OCI-LY3 (cell line): Measurements from ENCODE around the gene GJC2.

Experiments used
- H2AFZ ChIP-seq: fragments of 200-600, 300-600 bp; shearing (Covaris generic); 2 replicates; pipeline ENCODE4 v1.6.0; 2014; ENCODE audit warnings: antibody characterized with exemption, low read depth, low read length
- H3K27ac ChIP-seq: fragments of 200-600, 300-600 bp; sonication (generic); 2 replicates; pipeline ENCODE4 v1.5.1; 2014; ENCODE audit warnings: mild to moderate bottlenecking, low read length, moderate library complexity, mixed read lengths
- H3K27me3 ChIP-seq: fragments of 200-600, 300-600 bp; sonication (generic); 2 replicates; pipeline ENCODE4 v1.6.1; 2014; ENCODE audit warnings: low read depth, low read length, mixed read lengths
- H3K36me3 ChIP-seq: fragments of 200-600, 300-600 bp; sonication (generic); replicated peaks from 2 replicates; pipeline ENCODE3; 2014; ENCODE audit warnings: low read depth, low read length, mixed read lengths
- H3K4me1 ChIP-seq: fragments of 300-600, 200-600 bp; sonication (generic); 2 replicates; pipeline ENCODE4 v1.6.1; 2014; ENCODE audit warnings: low read length, mixed read lengths
- H3K4me2 ChIP-seq: fragments of 200-600, 300-600 bp; sonication (generic); 2 replicates; pipeline ENCODE4 v1.6.1; 2014; ENCODE audit warnings: low read length, mixed read lengths
- H3K4me3 ChIP-seq: fragments of 300-600, 200-600 bp; sonication (generic); 2 replicates; pipeline ENCODE4 v1.5.1; 2014; ENCODE audit warnings: antibody characterized with exemption, mild to moderate bottlenecking, low read length, moderate library complexity
- H3K79me2 ChIP-seq: fragments of 300-600, 200-600 bp; shearing (Covaris generic); 2 replicates; pipeline ENCODE4 v1.6.1; 2014; ENCODE audit warnings: mild to moderate bottlenecking, low read length, mixed read lengths
- H3K9ac ChIP-seq: fragments of 300-600, 200-600 bp; shearing (Covaris generic); 2 replicates; pipeline ENCODE4 v1.6.0; 2014; ENCODE audit warnings: mild to moderate bottlenecking, low read length, moderate library complexity
- H3K9me3 ChIP-seq: fragments of 200-600, 300-600 bp; shearing (Covaris generic); 2 replicates; pipeline ENCODE4 v1.6.1; 2014; ENCODE audit warnings: low read length, mixed read lengths; ENCODE audit not compliant: insufficient read depth
- H4K20me1 ChIP-seq: fragments of 200-600, 300-600 bp; sonication (generic); 2 replicates; pipeline ENCODE4 v1.6.1; 2016; ENCODE audit warnings: low read length, mixed read lengths; ENCODE audit not compliant: insufficient read depth
- EZH2phosphoT487 ChIP-seq: fragments of 200-600 bp; shearing (Covaris generic); IDR thresholded peaks from 2 replicates; pipeline ENCODE4 v1.6.1; 2018; ENCODE audit warnings: antibody characterized with exemption, mixed run types, low read depth
- TF ChIP-seq, protein P1 (sequence below): fragments of 200-600, 300-600 bp; sonication (generic); IDR thresholded peaks from 2 replicates; pipeline ENCODE4 v1.5.1; 2014; ENCODE audit warnings: antibody characterized with exemption, low read length, low read depth

The GJC2 gene

DNA sequence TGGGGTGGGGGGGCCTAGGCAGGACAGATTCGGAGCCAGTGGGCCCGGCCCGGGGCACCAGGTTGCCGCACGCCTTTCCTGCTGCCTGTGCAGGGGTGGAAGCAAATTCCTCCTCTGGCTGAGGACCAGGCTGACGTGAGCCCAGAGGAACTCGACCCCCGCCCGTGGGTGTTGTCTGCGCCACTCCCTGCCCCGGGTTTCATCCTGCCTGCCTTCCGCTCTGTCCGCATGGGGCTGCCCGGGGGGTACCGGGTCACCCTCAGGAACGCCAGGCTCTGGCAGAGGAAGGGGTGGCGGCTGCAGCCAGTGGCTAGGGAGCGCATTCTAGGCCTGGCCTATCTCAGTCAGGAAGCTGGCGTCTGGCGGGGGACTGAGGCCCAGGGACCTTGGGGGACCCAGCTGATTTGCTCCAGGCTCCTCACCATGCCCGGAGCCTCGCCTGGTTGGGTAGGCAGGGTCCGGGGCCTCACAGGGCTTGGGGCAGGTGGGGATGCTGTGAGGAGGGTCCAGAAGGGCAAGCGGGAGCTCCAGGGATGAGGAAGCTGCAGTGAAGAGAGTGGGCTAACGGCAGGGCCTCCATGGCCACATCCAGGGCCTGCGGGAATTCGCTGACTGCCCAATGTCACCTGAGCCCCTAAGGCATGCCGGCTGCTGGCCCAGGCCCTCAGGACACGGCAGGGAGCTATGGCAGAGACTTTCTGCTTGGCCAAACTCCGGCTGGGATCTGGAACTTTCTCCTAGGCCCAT lies 13.4 kb downstream of the GJC2 start:
- no peak overlapping the region for H2AFZ ChIP-seq
- H3K4me1 ChIP-seq, result peaks cover 10% of the 10 kb centered on the region
- H3K4me2 ChIP-seq, result no peak overlapping the region
- H4K20me1 ChIP-seq, result no peaks in the 10 kb centered on the region
- H3K79me2 ChIP-seq, result peaks cover 9% of the 10 kb centered on the region
- no peak overlapping the region for H3K4me3 ChIP-seq
- no peak overlapping the region for H3K9ac ChIP-seq
- H3K9me3 ChIP-seq, result no peaks in the 10 kb centered on the region
- H3K36me3 ChIP-seq, result no peaks in the 10 kb centered on the region
- H3K27ac ChIP-seq, result no peak overlapping the region
- no peaks in the 10 kb centered on the region for H3K27me3 ChIP-seq
- TF ChIP-seq EZH2phosphoT487, result no peak
- TF ChIP-seq, protein P1, sequence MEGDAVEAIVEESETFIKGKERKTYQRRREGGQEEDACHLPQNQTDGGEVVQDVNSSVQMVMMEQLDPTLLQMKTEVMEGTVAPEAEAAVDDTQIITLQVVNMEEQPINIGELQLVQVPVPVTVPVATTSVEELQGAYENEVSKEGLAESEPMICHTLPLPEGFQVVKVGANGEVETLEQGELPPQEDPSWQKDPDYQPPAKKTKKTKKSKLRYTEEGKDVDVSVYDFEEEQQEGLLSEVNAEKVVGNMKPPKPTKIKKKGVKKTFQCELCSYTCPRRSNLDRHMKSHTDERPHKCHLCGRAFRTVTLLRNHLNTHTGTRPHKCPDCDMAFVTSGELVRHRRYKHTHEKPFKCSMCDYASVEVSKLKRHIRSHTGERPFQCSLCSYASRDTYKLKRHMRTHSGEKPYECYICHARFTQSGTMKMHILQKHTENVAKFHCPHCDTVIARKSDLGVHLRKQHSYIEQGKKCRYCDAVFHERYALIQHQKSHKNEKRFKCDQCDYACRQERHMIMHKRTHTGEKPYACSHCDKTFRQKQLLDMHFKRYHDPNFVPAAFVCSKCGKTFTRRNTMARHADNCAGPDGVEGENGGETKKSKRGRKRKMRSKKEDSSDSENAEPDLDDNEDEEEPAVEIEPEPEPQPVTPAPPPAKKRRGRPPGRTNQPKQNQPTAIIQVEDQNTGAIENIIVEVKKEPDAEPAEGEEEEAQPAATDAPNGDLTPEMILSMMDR, result no peak

DNA sequence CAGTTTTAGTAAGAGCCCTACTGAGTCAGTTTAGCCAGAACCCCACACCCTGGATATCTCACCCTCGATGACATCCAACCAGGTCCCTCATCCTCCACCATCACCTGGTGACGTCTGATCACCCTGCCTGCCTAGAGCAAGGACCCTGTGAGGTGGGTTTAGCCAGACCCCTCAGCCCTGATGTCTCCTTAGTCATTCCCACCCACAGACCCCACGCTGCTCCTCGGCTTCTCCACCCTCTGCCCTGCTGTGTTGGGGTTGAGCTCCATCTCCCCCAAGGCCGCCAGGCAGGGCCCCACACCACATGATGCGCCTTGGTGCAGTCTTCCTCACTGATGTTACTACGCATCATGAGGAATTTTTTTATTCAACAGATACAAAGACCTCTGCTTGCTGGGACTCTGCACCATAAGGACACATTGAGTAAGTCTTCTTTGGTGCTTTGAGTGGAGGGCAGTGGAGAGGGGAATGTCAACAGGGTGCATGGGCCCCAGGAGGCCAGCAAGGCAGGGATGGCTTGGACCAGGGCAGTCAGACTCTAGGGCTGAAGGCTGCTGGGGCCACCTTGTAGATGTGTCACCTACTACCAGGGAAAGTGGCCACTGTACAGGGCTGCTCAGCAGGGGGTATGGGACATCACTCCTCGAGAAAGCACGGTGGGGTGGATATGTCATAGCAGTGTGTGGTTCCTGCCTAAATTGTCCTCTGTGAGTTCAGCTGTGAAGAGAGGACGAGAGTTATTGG lies 14.2 kb downstream of the GJC2 start:
- TF ChIP-seq EZH2phosphoT487, result no peak
- TF ChIP-seq, protein P1, result no peak
- Histone ChIP-seq H3K9me3 (no peaks in the 10 kb centered on the region), H3K27me3 (no peaks in the 10 kb centered on the region), H3K27ac (no peak overlapping the region), H4K20me1 (no peaks in the 10 kb centered on the region), H3K9ac (no peak overlapping the region), H3K79me2 (peaks cover 9% of the 10 kb centered on the region), H3K4me2 (peak overlapping the region; percentile 77; the same call in 1 of the 2 replicates), H2AFZ (no peak overlapping the region), H3K4me3 (no peak overlapping the region), H3K4me1 (peaks cover 10% of the 10 kb centered on the region), H3K36me3 (no peaks in the 10 kb centered on the region)

DNA sequence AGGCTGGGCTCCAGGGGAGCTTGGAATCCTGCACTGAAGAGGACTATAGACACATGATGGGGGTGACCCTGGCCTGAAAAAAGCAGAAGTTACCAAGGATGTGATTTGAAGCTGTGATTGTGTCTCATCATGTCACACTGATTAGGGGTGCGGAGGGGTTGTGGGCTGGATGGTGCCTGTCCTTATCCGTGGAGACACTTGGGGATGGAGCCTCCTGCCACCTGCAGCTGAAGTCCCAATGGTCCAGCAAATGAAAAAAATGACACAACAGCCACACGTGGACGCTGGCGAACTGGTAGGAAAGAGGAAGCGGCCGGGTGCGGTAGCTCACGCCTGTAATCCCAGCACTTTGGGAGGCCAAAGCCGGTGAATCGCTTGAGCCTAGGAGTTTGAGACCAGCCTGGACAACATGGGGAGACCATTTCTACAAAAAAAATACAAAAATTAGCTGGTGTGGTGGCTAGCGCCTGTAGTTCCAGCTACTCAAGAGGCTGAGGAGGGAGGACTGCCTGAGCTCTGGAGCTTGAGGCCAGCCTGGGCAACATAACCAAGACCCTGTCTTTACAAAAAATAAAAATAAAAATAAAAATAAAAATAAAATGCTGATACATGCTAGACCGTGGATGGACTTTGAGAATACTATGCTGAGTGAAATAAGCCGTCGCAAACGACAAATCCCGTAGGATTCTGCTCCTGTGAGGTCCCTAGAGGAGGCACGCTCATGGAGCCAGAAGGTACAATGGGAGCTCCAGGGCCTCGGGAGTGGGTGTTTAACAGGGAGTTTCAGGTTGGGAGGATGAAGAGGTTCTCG lies 15.0 kb downstream of the GJC2 start:
- Histone ChIP-seq H4K20me1 (no peaks in the 10 kb centered on the region), H3K4me3 (peak overlapping the region; percentile 85), H3K9me3 (no peaks in the 10 kb centered on the region), H3K9ac (peak overlapping the region; percentile 81), H3K36me3 (no peaks in the 10 kb centered on the region), H2AFZ (peak overlapping the region; percentile 44; the same call in 1 of the 2 replicates), H3K27me3 (no peaks in the 10 kb centered on the region), H3K27ac (peak overlapping the region; percentile 54), H3K79me2 (peaks cover 9% of the 10 kb centered on the region), H3K4me2 (peak overlapping the region; percentile 77), H3K4me1 (peaks cover 10% of the 10 kb centered on the region)
- TF ChIP-seq EZH2phosphoT487, result no peak
- TF ChIP-seq, protein P1, result no peak
